HepG2 (cell line): ENCODE data around the gene GTPBP6.

Experiments
- ARNT ChIP-seq: fragments of 450-650 bp; IDR thresholded peaks from 2 replicates; pipeline ENCODE4 v1.6.1; 2017
- CBX5 ChIP-seq: sonication (generic); formaldehyde crosslinking; IDR thresholded peaks from 2 replicates; pipeline ENCODE4 v1.4.0; 2020; ENCODE audit warnings: missing genetic modification reagents, borderline replicate concordance
- CENPT ChIP-seq: sonication (generic); formaldehyde crosslinking; IDR thresholded peaks from 2 replicates; pipeline ENCODE4 v1.8.0; 2022; ENCODE audit warnings: low read depth, mild to moderate bottlenecking, moderate library complexity, missing genetic modification reagents
- MAFF ChIP-seq: IDR thresholded peaks from 2 replicates; pipeline ENCODE4 v1.6.1; 2011; ENCODE audit warnings: low read depth, low read length, improper control_type of control experiment
- POLR2A ChIP-seq, 2 experiments: IDR thresholded peaks; 2 replicates each; pipeline ENCODE4 v1.6.1; 2011; ENCODE audit warnings: low read depth in 2 of 2, low read length in 2 of 2, mild to moderate bottlenecking in 1 of 2, moderate library complexity in 1 of 2; ENCODE audit not compliant: insufficient read depth in 1 of 2
- ZNF607 ChIP-seq: sonication (generic); formaldehyde crosslinking; IDR thresholded peaks from 2 replicates; pipeline ENCODE4 v1.5.1; 2020; ENCODE audit warnings: missing genetic modification reagents, mild to moderate bottlenecking, borderline replicate concordance

GRCh38 chrX:352582-353314 is 34.2 kb upstream of the GTPBP6 start:
- no peak for TF ChIP-seq POLR2A (IDR thresholded peaks at IDR 0.05; ENCODE audit: insufficient read depth in 1 of 2, low read depth in 2 of 2, low read length in 2 of 2)
- no peak for TF ChIP-seq CBX5 (CRISPR knock-in tag)
- no peak for TF ChIP-seq ARNT
- no peak for TF ChIP-seq MAFF
- TF ChIP-seq CENPT (CRISPR knock-in tag), result no peak
- TF ChIP-seq ZNF607 (CRISPR knock-in tag), result no peak
